Activated CD4-positive, CD25-positive, alpha-beta regulatory T cell treated with anti-CD3 and anti-CD28 coated beads, Interleukin-2, amount 50 U/mL, for 72 hours (primary cell): ENCODE results near the gene SH3PXD2A.
"Not testable (repeated sequence)": the region's sequence is repeated elsewhere in the genome, so short reads cannot be mapped to it uniquely, and the experiment has no call there.

Experiments used
- DNase-seq: peaks from one replicate; pipeline ENCODE4 v3.0.0; 2021

SH3PXD2A gene

DNA sequence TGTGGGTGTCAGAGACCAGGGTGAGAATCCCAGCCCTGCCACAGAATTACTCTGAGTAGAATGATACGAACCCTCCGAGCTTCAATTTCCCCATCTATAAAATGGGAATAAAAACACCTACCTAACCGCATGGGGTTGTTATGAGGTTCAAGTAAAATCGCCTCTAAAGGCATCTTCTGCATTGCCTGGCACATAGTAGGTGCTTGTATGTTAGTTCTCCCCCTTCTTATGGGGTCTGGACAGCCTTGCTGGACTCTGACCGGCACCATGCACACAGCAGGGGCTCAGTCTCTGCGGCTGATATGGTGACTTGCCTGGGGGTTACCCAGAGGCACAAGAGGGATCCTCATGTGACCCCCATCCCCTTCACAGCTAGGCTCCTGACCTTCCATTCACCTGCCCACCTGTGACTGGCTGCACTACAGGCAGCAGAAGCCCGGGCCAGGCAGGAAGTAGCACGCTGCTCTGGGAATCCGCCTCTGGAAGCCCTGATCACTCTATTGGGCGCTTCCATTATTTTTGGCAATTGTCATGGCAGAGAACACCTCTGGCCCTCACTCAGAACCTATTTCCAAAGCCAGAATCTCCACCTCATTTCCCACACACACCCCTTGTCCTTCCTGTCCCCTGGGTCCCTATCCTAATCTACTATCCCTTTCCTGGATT, 6.0 kb downstream of the SH3PXD2A start:
- DNase-seq, result no peak

DNA sequence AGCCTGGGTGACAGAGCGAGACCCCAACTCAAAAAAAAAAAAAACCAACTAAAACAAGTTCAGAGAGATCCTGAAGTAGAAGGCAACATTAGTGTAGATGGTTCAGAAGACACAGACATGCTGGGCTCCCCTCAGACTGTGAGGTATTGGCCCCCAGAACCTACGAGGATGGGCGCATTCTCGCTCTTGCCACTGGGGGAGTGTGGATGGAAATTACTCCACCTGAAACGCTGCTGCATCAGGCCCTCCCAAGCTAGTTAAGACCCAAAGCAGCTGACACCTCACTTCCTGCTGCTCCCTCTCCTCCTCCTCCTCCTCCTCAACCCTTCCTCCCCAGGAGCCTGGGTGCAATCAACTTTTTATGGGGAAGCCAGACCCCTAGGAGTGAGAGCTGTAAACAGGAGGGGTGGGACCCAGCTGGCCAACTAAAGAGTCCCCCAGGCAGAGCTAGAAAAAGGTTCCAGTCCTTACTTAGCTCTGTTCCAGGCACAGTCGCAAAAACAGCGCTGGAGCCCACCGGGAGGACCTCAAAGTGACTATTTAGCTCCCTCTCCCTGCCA, 7.4 kb downstream of the SH3PXD2A start:
- no peak for DNase-seq

DNA sequence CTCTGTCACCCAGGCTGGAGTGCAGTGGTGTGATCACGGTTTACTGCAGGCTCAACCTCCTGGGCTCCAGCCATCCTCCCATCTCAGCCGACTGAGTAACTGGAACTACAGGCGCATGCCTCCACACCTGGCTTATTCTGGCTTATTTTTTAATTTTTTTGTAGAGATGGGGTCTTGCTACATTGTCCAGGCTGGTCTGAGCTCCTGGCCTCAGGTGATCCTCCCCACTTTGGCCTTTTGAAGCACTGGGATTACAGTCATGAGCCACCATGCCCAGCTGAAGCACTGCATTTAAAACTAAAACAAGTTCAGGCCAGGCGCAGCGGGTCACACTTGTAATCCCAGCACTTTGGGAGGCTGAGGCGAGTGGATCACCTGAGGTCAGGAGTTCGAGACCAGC, 8.0 kb downstream of the SH3PXD2A start:
- DNase-seq, result no peak

DNA sequence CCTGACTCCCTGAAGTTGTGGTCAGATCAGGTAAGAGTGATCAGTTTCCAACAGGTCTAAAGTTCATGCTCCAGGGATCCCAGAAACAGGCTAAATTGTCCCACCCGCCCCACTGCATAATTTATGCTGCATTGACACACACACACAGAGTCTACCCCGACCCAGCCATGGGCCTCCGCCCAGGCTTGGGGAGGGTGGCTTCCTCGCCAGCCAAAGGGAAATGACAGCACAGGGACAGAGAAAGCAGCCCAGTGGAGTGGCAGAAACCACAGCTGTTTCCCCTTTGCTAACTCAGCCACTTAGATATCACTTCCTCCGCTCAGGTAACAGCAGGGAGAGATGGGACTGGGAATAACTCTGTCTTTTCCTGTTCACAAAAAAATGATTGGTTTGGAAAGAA, 9.4 kb downstream of the SH3PXD2A start:
- DNase-seq, result no peak

DNA sequence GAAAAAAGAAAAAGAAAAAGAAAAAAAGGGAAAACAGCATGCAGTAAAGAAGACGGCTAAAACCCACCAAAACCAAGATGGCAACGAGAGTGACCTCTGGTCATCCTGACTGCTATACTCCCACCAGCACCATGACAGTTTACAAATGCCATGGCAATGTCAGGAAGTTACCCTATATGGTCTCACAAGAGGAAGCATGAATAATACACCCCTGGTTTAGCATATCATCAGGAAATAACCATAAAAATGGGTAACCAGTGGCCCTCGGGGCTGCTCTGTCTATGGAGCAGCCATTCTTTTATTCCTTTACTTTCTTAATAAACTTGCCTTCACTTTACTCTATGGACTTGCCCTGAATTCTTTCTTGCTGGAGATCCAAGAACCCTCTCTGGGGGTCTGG, 10.0 kb downstream of the SH3PXD2A start:
- not testable (repeated sequence) for DNase-seq

DNA sequence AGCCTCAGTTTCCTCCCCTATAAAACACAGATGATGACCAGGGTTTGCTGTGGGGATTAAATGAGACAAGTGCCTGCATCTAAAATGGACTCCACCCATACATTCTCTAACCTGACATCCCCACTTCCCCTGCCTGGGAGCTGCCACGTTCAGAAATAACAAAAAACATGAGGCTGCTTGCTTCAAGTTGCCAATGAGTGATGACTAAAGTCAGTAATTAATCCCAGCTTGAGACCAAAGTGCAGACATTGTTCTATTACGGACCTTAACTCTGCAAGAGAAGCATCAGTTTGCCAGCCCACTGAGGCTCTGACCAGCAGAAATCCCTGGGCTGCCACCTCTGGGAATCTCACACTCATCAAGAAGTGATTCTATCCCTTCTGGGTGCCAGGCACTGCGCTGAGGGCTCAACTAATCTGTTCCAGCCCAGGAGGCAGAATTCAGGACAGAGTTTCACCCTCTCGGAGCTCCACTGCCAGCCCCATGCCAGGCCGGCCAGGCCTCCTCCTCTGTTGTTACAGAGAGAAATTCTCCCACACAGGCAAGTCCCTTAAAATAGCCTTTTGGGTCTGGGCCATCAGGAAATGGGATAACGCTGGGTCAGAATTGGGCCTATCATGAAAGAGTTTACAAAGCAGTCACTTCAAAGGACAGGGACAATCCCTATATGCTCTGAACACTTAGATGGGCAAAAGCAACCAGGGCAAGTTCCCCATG, 11.4 kb downstream of the SH3PXD2A start:
- DNase-seq, result no peak

DNA sequence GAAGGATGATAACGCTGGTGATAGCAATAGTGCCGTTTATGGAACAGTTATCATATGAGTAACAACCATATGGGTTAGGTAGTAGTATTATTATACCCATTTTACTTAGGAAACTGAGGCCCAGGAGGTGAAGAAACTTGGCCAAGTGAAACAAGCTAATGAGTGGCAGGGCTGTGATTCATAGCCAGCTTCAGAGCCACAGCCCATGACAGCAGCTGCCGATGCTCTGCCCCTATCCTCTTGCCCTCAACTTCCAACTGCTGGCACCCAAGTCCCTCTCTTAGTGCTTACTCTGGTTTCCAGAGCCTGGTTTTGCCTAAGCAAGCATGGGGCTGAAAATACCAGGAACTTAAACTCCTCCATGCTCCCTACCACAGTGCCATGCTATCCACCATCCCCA, 12.3 kb downstream of the SH3PXD2A start:
- DNase-seq, result no peak

DNA sequence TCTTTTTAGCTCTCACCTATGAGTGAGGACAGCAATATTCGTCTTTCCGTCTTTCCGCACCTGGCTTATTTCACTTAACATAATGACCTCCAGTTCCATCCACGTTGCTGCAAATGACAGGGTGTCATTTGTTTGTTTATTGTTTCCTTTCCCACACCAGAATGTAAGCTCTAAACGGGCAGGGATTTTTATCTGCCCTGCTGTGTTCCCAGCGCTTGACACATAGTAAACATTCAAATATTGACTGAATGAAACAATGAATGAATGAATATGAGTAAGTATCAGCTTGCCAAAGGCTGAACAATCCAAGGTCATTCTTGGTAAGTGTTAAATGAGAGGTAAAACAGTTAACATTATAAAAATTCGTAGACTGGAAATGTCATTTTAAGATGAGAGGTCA, 12.8 kb downstream of the SH3PXD2A start:
- DNase-seq, result no peak

DNA sequence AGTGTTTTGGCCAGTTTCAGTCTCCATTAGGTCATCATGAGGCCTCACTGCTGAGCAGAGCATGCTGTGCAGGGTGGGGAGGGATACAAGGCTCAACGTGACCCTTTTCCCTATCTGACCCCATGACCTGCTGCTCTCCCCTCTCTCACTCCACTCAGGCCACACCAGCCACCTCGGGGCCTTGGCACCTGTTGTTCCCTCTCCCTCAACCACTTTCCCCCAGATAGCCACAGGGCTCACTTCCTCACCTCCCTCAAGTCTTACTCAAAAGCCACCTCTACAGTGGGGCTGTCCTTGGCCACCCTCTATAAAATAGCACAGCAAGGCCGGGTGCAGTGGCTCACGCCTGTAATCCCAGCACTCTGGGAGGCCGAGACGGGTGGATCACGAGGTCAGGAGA, 13.9 kb downstream of the SH3PXD2A start:
- DNase-seq, result no peak

DNA sequence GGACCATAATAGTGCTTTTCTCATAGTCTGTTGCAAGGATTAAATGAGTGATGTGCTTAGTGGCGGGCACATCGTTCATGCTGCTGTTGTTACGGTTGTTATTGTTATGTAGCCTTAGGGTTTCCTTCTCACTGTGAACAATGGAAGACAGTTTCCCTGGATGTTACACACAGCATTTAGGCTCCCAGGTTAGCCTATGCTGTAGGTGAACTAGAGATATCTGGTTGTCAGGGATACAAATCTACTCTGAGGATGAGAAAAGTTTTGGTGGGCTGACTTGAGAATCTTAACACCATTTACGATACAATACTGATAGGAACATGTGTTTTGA, 14.7 kb downstream of the SH3PXD2A start:
- no peak for DNase-seq

DNA sequence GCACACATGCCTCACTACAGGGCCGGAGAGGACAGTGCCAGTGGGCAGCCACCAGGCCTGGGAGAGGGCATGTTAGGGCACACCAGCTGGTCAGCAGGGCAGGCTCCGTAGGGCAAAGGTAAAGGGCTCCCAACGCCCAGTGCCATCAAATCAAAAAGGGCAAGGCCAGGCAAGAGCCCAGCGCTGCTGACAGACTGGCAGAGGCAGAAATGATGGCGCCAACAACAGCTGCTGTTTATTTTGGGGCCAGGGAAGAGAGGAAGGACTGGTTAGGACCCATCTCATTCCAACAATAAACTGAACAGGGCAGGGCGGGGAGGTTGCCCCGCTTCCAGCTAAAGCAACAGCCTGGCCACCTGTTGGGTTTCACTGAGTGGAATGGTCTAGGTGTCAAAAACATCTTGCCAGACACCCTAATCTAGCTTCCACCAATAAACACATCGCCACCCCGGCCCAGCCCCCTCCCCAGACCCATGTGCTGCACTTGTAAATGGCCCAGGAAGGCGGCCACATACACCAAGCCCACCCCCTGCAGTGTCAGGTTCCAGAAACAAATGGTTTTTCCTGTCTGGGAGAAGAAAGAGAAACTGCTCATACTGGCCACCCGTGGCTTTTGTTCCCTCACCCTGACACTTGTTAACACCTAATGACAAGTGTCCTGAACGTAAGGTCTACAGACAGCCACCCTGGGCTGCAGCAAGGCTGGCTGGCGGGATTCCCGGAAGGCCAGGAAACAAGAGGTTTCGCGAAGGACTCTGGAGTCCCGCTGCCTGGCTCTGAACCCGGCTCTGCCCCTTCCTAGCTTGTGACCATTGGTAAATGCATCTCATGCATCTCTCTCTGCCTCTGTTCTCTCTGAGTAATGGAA, 15.3 kb downstream of the SH3PXD2A start:
- DNase-seq, result no peak

DNA sequence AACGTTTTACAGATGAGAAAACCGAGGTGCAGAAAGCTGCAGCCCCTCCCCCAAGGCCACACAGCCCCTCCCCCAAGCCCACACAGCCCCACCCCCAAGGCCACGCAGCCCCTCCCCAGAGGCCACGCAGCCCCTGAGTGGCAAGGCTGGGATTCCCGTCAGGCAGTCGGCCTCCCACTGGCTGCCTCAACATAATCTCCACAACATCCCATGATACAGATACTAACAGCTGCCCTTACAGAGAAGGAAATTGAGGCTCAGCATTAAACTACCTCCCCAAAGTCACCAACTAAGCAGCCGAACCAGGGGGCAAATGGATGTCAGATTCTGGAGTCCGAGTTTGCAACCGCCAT, 15.9 kb downstream of the SH3PXD2A start:
- DNase-seq, result no peak

DNA sequence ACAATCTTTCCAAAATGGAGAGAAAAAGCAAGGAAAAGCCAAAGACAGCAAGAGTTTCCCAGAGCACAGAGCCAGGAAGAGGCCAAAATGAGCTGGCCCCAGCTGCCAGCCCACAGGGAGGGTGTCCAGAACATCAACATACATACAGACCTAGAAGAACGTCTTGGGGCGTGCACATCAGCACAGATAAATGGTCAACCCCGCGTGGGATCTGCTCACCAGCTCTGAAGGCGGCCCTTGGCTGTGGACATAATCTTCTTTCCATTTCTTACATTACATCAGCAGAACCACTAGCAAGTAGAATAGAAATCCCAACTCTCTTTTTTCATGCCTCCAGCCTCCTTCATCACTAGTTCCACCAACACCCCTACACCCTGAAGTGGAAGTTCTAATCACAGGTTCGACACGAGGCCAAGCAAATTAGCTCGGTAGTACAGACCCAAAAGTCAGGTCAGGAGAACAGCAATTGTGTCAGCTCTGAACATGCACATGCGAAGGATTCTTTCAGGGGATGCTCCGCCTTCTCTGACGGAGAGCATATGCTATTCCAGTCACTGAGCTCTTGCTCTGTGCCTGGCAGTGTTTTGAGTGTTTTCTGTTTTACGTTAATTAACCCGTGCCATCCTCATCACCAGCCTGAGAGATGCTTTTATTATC, 16.4 kb downstream of the SH3PXD2A start:
- no peak for DNase-seq

DNA sequence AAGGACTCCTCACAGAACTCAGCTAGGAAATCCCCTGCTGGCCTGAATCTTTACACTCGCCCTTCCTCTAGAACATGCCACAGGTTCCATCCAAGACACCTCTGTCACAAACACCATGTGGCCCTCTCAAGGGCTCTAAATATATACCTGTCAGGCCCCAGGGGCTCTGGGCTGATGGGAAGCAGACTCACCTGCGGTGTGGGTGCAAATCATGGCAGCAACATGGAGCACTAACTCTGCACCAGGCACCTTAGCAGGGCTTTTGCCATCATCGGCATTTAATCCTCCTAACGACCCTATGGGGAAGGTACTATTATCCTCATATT, 17.3 kb downstream of the SH3PXD2A start:
- DNase-seq, result no peak

DNA sequence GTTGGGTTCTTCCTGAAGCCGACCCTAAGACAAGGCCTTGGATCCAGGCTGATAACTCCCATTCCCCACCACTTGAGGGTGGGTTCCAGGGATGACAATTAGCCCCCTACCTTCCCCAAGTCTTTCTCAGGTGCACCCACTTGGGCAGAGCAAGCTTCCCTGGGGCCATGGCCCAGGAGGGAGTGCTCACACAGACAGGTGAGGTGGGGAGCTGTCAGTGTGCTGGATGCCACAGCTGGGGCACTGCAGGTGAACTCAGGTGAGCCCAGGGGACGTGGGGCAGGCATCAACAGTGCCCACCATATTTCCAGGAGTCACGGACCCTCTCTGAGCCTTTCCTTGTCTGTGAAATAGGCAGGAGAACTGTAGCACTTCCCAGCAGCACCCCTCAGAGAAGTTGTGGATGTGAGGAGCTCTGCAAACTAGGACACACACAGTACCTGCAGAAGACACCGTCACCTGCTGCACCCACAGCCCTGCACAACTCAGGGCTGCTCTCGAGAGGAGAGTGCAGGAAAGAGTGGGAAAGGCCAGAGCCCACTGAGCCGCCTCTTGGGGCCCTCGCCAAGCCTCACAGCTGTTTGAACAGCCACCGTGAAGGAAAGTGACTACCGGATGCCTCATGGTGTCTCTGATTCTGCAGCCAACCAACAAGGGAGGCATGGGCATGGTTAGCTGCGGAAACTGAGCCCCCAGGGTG, 17.9 kb downstream of the SH3PXD2A start:
- DNase-seq, result no peak

DNA sequence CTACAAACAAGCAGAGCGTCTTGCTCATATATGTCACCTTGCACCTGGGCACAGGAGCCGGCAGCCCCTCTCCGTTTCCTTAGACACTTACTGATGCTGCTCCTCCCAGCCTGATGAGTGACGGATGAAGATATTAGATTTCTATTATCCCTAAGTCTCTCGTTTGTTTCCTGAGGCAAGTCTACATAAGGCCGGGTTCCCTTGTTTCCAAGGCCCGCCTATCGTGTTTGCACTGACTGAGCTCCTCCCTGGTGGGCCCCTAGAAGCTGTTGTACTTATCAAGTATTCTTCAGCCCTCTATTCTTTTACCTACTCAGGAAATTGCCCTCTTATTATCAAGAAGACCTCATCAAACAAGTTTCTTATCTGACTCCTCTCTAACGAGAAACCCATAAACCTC, 18.5 kb downstream of the SH3PXD2A start:
- no peak for DNase-seq

DNA sequence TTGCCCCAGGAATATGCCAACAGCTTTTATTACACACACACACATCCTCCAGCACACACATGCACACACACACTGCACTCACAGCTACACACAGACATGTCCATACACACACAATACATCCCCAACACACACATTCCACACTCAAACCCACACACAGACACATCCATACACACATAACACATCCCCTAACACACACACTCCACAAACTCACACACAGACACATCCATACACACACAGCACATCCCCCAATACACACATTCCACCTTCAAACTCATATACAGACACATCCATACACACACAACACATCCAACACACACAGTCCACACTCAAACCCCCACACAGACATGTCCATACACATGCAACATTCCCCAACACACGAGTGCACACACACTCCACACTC, 19.1 kb downstream of the SH3PXD2A start:
- no peak for DNase-seq

DNA sequence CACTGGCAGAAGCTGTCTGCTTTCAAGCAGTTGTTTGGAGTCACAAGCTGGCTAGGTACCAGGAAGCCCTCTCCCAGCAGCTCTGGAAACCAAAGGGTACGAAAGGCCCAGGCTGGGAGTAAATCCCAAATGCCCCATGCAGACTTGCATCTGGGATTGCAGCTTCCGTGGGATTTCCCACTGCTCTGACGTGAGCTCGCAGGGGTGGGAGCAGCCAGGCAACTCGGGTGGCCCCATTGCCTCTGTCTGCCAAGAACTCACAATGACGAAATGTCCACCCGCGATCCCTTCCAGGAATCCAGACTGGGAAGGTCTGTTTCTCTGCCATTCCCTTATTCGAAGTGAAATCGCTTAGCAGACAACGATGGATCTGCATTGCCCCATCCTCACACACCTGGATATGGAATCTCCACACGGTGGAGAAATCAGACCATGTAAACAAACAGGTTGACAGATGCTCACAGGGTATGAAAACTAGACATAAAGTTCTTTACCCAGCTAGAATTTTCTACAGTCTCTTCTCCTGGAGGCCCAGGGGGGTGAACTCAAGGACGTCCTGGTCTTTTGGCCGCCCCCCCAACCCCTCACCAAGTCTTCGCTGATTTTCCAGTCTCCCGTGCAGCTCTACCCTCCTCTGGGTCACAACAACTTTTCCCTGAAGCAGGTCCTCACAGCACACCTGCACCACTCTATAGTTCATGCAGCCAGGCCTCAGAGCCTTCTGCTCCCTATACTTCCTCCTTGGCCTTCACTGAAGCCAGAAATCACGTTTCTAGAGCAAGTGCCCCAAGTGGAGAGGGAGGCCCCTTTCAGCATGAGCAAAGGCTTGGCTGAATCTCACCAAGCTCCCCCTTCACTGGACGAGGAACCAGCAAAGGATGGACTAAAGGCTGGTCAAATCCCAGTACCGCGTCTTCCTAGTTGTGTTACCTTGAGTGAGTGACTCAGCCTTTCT, 20.0 kb downstream of the SH3PXD2A start:
- no peak for DNase-seq

DNA sequence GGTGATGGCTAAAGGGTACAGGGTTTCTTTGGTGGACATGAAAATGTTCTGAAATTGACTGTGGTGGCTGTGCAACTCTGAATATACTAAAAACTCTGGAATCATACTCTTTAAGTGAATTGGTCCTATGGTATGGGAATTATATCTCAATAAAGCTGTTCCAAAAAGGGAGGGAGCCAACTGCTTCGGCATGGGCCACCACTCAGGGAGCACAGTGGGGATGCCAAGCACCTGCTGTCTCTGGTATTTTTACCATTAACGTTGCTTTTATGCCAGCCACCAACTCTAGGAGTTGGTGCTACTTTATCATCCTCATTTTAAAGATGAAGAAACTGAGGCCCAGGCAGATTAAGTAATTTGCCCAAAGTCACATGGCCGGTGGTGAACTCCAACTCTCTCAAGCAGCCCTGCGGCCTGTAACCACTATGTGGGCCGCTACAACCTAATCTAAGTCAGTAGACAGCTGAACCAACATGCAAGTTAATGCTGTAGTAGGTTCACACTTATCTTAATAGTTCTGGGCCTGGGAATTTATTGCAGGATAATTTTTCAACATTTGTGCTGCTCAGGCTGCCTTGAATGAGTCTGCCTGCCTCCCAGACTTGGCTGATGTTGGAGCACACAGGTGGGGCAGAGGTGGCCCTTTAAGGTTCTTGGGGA, 20.8 kb downstream of the SH3PXD2A start:
- DNase-seq, result no peak

DNA sequence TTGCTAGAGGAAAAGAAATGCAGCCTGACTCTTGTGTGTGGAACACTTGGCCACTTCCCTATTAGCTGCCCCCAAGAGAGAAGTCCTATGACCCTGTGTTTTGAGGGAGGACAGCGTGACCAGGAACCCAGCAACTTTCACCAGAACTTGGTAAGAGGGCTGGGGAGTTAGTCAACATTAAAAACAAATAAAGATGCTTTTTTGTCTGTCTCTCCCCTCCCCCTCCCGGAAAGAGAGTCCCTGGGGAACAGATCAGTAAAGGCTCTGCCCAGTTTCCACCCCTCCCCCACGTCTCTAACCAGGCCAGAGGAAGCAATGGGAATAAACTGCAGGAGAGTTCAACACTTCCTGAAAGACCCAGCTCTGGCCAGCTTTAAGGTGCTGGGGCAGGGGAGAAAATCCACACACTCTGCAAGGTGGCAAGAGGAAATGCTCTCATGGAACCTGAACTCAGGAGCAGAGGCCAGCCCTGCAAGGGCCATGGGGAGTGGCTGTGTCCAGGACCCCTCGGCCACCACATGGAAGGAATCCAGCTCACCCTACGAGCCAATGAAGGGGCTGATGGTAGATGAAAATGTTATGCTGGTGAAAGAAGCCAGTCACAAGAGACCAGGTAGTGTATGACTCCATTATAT, 21.5 kb downstream of the SH3PXD2A start:
- no peak for DNase-seq

DNA sequence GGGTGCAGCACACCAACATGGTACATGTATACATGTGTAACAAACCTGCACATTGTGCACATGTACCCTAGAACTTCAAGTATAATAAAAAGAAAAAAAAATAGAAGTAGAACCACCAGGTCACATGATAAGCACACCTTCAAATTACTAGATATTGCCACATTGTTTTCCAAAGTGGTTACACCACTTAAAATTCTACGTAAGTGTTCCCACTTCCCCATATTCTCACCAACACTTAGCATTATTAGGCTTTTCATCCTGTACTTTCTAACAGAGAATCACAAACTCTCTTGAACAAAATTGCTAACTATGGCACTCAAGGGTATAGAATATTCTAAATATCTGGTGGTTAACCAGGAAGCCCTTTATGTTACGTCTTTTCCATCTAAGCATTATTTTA, 22.6 kb downstream of the SH3PXD2A start:
- DNase-seq, result no peak
